Measurements from ENCODE around the gene ENTR1. TPM values are rescaled to one million over a fixed set of nuclear protein-coding genes. Genes with fewer than 3 reads are reported as not detected.

The ENTR1 gene
- total and polyA plus RNA-seq, 2 of the 13 experiments (the other 11 are each of a cell fraction or from before 2014, with no cell fraction given): 70.1 to 76.4 TPM

DNA sequence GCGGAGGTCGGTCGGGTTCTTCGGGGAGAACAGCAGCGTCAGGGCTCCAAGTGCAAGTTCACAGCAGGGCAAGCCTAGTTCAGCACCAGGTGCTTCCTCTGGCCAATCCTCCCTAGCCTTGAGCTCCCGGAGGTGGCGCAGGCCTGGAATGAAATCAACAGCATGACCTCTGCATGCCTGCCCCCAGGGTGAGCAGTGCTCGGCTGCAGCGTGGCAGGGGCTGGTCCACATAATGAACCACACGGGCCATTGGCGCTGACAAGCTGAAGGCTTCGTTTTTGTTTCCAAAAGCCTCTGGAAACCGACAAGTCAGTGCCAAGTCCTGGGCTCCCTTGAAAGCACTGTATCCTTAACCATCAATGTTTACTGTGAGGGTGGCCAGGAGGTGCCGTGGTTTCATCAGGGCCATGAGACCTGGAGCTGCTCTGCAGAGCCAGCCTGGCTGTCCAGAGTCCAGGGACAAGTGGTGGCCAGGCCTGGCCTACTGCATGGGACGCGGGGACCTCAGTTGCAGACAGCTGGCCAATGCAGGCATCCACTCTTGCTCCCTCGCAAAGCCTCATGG, 31.3 kb upstream of the ENTR1 start (continued):
- TF ChIP-seq, protein P1, sequence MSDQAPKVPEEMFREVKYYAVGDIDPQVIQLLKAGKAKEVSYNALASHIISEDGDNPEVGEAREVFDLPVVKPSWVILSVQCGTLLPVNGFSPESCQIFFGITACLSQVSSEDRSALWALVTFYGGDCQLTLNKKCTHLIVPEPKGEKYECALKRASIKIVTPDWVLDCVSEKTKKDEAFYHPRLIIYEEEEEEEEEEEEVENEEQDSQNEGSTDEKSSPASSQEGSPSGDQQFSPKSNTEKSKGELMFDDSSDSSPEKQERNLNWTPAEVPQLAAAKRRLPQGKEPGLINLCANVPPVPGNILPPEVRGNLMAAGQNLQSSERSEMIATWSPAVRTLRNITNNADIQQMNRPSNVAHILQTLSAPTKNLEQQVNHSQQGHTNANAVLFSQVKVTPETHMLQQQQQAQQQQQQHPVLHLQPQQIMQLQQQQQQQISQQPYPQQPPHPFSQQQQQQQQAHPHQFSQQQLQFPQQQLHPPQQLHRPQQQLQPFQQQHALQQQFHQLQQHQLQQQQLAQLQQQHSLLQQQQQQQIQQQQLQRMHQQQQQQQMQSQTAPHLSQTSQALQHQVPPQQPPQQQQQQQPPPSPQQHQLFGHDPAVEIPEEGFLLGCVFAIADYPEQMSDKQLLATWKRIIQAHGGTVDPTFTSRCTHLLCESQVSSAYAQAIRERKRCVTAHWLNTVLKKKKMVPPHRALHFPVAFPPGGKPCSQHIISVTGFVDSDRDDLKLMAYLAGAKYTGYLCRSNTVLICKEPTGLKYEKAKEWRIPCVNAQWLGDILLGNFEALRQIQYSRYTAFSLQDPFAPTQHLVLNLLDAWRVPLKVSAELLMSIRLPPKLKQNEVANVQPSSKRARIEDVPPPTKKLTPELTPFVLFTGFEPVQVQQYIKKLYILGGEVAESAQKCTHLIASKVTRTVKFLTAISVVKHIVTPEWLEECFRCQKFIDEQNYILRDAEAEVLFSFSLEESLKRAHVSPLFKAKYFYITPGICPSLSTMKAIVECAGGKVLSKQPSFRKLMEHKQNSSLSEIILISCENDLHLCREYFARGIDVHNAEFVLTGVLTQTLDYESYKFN (CRISPR knock-in tag; conservative IDR thresholded peaks at IDR 0.05): peak; percentile 28; the same call in 1 of the 2 replicates
- no peak for TF ChIP-seq SSRP1 (CRISPR knock-in tag; IDR thresholded peaks at IDR 0.05)
- no peak for TF ChIP-seq ZKSCAN8 (CRISPR knock-in tag; IDR thresholded peaks at IDR 0.05; ENCODE audit: borderline replicate concordance)
- 0 out of 2 replicates have a peak, but pooled peaks have one; percentile 23 for TF ChIP-seq REL (CRISPR knock-in tag; conservative IDR thresholded peaks at IDR 0.05)
- TF ChIP-seq GABPB1 (CRISPR knock-in tag; IDR thresholded peaks at IDR 0.05): no peak
- no peak for TF ChIP-seq CREM (IDR thresholded peaks at IDR 0.05)
- no peak for TF ChIP-seq CREM (CRISPR knock-in tag; IDR thresholded peaks at IDR 0.05)
- TF ChIP-seq, protein P2, sequence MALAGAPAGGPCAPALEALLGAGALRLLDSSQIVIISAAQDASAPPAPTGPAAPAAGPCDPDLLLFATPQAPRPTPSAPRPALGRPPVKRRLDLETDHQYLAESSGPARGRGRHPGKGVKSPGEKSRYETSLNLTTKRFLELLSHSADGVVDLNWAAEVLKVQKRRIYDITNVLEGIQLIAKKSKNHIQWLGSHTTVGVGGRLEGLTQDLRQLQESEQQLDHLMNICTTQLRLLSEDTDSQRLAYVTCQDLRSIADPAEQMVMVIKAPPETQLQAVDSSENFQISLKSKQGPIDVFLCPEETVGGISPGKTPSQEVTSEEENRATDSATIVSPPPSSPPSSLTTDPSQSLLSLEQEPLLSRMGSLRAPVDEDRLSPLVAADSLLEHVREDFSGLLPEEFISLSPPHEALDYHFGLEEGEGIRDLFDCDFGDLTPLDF (CRISPR knock-in tag; IDR thresholded peaks at IDR 0.05): no peak
- no peak for TF ChIP-seq SOX5 (CRISPR knock-in tag; IDR thresholded peaks at IDR 0.05; ENCODE audit: borderline replicate concordance)
- no peak for TF ChIP-seq TCF7 (IDR thresholded peaks at IDR 0.05; ENCODE audit: low read depth)
- TF ChIP-seq, protein P3, sequence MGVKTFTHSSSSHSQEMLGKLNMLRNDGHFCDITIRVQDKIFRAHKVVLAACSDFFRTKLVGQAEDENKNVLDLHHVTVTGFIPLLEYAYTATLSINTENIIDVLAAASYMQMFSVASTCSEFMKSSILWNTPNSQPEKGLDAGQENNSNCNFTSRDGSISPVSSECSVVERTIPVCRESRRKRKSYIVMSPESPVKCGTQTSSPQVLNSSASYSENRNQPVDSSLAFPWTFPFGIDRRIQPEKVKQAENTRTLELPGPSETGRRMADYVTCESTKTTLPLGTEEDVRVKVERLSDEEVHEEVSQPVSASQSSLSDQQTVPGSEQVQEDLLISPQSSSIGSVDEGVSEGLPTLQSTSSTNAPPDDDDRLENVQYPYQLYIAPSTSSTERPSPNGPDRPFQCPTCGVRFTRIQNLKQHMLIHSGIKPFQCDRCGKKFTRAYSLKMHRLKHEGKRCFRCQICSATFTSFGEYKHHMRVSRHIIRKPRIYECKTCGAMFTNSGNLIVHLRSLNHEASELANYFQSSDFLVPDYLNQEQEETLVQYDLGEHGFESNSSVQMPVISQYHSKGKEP (CRISPR knock-in tag; IDR thresholded peaks at IDR 0.05): no peak
- no peak for TF ChIP-seq ZNF781 (CRISPR knock-in tag; IDR thresholded peaks at IDR 0.05; ENCODE audit: borderline replicate concordance, not compliant biosample characterization)
- TF ChIP-seq ZFP82 (CRISPR knock-in tag; IDR thresholded peaks at IDR 0.05; ENCODE audit: borderline replicate concordance): no peak
- TF ChIP-seq, protein P4, sequence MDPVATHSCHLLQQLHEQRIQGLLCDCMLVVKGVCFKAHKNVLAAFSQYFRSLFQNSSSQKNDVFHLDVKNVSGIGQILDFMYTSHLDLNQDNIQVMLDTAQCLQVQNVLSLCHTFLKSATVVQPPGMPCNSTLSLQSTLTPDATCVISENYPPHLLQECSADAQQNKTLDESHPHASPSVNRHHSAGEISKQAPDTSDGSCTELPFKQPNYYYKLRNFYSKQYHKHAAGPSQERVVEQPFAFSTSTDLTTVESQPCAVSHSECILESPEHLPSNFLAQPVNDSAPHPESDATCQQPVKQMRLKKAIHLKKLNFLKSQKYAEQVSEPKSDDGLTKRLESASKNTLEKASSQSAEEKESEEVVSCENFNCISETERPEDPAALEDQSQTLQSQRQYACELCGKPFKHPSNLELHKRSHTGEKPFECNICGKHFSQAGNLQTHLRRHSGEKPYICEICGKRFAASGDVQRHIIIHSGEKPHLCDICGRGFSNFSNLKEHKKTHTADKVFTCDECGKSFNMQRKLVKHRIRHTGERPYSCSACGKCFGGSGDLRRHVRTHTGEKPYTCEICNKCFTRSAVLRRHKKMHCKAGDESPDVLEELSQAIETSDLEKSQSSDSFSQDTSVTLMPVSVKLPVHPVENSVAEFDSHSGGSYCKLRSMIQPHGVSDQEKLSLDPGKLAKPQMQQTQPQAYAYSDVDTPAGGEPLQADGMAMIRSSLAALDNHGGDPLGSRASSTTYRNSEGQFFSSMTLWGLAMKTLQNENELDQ (CRISPR knock-in tag; IDR thresholded peaks at IDR 0.05; ENCODE audit: borderline replicate concordance): no peak
- no peak for TF ChIP-seq ZBTB1 (CRISPR knock-in tag; IDR thresholded peaks at IDR 0.05; ENCODE audit: borderline replicate concordance)
- TF ChIP-seq, protein P5, sequence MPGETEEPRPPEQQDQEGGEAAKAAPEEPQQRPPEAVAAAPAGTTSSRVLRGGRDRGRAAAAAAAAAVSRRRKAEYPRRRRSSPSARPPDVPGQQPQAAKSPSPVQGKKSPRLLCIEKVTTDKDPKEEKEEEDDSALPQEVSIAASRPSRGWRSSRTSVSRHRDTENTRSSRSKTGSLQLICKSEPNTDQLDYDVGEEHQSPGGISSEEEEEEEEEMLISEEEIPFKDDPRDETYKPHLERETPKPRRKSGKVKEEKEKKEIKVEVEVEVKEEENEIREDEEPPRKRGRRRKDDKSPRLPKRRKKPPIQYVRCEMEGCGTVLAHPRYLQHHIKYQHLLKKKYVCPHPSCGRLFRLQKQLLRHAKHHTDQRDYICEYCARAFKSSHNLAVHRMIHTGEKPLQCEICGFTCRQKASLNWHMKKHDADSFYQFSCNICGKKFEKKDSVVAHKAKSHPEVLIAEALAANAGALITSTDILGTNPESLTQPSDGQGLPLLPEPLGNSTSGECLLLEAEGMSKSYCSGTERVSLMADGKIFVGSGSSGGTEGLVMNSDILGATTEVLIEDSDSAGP (CRISPR knock-in tag; IDR thresholded peaks at IDR 0.05; ENCODE audit: borderline replicate concordance): peak; percentile 54
- peak; percentile 84 for TF ChIP-seq ZFX (CRISPR knock-in tag; IDR thresholded peaks at IDR 0.05; ENCODE audit: low read depth)
- TF ChIP-seq NCOA2 (CRISPR knock-in tag; IDR thresholded peaks at IDR 0.05): no peak
- TF ChIP-seq ZNF550 (CRISPR knock-in tag; IDR thresholded peaks at IDR 0.05; ENCODE audit: borderline replicate concordance): no peak
- TF ChIP-seq, protein P6, sequence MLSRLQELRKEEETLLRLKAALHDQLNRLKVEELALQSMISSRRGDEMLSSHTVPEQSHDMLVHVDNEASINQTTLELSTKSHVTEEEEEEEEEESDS (CRISPR knock-in tag; IDR thresholded peaks at IDR 0.05; ENCODE audit: borderline replicate concordance): no peak

Data from HepG2 (cell line).